SK-MEL-5 (cell line): Measurements from ENCODE around the gene ATP1A4. TPM values are rescaled to one million over a fixed set of nuclear protein-coding genes. Genes with fewer than 3 reads are reported as not detected.
A peak's percentile ranks its signal among the peaks of the same experiment; 100 is the strongest.

Experiments
- DNase-seq: peaks from one replicate; pipeline ENCODE4 v3.0.0-alpha.2; 2016; ENCODE audit warnings: low read depth, low spot score
- in situ Hi-C: cut with HindIII; loops from 2 replicates; pipeline ENCODE4 v1.10.0; 2016; ENCODE audit warnings: low sequenced_read_pairs, high pct_unique_total_duplicates, low pct_unique_long_range_greater_than_20kb
- total RNA-seq: library from RNA; depleted of rRNA; stranded (reverse); fragments of >200 nt; shearing (Covaris generic); gene quantifications from 2 replicates; pipeline ENCODE4 v1.2.3, GENCODE V29; 2014

Gene ATP1A4
- total RNA-seq, 1 experiment from 2014 or later = not detected

DNA sequence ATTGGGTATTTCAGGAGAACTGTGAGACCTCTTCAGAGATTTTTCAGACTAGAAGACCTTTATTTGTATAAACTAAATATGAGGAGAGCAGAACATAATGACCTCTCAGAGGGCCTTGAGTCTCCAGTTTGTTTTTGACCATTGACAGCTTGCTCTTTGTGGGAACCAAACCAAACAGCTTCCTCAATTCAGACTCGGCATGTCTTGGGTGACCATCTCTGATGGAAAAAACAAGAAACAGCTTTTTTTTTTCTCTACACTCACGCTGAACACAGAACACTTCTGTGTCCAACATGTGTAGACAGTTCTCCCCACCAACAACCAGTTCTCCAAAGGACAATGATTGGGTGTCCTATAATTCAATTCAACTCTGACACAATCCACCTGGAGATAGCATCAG is 11.5 kb downstream of the ATP1A4 start:
- DNase-seq = no peak
- in situ Hi-C loops = no loop called here

GRCh38 chr1:160163615-160164014 is 12.2 kb downstream of the ATP1A4 start:
- in situ Hi-C loops = no loop called here
- DNase-seq = peak; percentile 52

GRCh38 chr1:160164121-160164520 is 12.7 kb downstream of the ATP1A4 start:
- in situ Hi-C loops = no loop called here
- no peak for DNase-seq

DNA sequence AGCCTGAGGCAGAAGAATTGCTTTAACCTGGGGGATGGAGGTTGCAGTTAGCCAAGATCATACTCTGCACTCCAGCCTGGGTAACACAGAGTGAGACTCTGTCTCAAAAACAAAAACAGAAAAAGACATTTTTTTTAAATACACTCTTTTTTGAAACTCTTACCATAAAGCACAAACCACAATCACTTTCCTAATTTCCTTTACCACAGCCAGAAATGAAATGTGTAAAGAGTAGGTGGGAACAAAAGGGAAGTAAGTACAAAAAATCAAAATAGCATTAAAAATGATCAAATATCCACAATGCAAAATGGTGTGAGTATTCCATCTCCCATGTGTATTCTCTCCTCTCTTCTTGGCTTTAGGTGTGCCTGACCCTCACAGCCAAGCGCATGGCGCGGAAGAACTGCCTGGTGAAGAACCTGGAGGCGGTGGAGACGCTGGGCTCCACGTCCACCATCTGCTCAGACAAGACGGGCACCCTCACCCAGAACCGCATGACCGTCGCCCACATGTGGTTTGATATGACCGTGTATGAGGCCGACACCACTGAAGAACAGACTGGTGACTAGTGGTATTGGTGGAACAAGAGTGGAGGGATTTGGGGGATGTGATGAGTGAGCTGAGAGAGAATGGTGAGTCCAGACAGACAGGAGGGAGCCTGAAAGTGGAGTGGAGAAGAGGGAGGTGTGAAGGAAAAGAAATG is 14.9 kb downstream of the ATP1A4 start:
- in situ Hi-C loops = no loop called here
- DNase-seq = no peak

DNA sequence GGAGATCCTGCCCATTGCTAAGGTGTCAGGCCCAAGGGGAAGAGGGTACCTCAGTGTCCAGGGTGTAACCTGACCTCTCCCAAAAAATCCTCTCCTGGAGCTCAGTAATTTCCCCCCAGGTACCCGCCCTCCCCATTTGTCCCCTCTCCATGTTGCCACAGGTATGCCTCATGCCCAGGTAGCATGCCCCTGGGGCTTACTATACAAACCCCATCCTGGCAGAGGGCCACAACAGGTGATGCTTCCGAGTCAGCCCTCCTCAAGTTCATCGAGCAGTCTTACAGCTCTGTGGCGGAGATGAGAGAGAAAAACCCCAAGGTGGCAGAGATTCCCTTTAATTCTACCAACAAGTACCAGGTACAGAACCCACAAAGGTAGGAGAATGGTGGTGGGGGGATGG is 15.7 kb downstream of the ATP1A4 start:
- DNase-seq = no peak
- in situ Hi-C loops = no loop called here

DNA sequence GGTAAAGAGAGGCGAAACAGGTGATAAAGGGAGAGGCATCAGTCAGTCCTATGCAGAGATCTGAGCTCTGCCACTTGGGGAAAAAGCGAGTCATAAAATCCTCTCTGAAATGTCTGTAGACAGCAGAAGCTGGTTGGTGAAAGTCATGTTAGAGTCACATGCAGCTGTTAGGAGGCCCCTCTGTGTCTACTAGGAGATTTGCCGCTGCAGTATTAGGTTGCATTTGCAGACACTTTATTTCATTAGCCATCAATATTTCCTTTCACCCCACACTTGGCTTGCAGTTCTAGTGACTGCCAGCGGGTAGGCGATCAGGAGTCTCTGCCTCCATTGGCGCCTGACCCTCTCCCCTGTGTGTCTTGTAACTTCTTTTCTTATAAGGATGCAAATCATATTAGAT is 16.2 kb downstream of the ATP1A4 start:
- peak; percentile 26 for DNase-seq
- in situ Hi-C loops = no loop called here

DNA sequence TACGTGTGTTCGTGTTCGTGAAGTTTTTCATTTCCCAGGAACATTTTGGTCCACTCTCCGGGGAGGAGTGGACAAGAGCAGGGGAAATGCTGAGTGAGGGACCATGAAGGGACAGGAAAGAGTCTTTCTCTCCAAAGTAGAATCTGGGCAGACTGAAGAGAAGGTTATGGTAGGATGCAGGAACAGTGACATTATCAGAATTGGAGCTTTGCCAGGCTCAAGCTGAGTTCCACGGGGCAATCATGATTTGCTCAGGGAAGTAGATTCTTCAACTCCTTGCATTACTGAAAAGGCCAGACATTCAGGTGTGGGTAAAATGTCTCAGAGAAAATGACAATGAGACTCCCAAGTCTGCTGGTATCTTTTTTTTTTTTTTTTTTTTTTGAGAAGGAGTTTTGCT is 16.6 kb downstream of the ATP1A4 start:
- DNase-seq = no peak
- in situ Hi-C loops = no loop called here

GRCh38 chr1:160168609-160169369 is 17.4 kb downstream of the ATP1A4 start:
- in situ Hi-C loops = no loop called here
- DNase-seq = peak; percentile 65

GRCh38 chr1:160169553-160170399 is 18.4 kb downstream of the ATP1A4 start:
- DNase-seq = peak; percentile 93

GRCh38 chr1:160171354-160171753 is 20.0 kb downstream of the ATP1A4 start:
- no peak for DNase-seq
- in situ Hi-C loops = no loop called here

More at GRCh38 chr1:160169553-160170399, 18.4 kb downstream of the ATP1A4 start:
- in situ Hi-C loops = no loop called here

- no peak for DNase-seq
- in situ Hi-C loops = no loop called here
Observed at GRCh38 chr1:160171980-160172379, 20.6 kb downstream of the ATP1A4 start.

DNA sequence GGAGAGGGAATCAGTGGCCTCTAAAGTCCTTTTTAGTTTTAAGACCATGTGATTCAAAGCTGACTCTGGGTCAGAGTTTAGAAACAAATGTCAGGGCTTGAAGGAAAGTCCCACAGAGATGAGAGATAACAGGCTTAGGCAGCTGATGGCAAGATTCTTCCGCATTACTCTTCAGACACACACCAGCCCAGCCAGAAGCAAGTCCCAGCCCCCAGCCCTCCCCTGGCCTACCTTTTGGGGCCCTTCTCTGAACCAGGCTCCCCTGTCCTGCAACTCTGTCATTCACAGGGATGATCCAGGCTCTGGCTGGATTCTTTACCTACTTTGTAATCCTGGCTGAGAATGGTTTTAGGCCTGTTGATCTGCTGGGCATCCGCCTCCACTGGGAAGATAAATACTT is 25.8 kb downstream of the ATP1A4 start:
- in situ Hi-C loops = no loop called here
- DNase-seq = no peak

DNA sequence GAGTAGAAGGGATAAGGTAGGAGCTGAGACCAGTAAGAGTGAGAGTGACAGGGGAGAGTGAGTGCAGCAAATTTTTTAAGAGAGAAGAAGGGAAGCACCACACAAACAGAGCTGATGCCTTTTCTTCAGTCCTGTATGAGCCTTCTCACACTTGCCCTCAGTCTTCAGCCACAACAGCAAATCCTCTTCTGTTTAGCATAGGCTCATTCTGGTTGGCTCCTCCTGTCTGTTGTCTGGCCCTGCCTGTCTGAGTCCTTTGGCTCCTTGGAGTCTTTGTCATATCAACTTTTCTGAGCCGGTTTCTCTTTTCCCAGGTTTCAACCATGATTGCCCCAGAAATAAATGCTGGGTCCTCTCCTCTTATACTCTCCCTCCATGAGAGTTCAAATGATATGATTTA is 26.3 kb downstream of the ATP1A4 start:
- no peak for DNase-seq
- in situ Hi-C loops = no loop called here

DNA sequence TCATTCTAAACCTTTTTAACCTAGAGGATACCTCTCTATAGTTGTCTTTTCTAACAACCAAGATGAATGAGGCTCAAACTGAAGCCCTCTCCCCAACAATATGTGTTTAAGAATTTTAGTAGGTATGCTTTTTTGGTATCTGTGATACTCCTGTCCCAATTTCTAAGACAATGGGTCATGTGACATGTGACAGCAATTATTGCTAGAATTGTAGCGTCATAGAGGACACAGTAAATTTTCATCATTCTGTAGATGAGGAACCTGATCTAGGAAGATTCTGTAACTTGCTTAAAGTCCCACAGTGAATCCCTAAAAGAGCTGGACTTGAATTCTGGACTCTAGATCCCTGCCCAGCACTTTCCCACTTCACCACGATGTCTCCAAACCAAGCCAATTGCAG is 27.3 kb downstream of the ATP1A4 start:
- DNase-seq = no peak
- in situ Hi-C loops = no loop called here

GRCh38 chr1:160179336-160179735 is 27.9 kb downstream of the ATP1A4 start:
- no peak for DNase-seq
- in situ Hi-C loops = no loop called here

DNA sequence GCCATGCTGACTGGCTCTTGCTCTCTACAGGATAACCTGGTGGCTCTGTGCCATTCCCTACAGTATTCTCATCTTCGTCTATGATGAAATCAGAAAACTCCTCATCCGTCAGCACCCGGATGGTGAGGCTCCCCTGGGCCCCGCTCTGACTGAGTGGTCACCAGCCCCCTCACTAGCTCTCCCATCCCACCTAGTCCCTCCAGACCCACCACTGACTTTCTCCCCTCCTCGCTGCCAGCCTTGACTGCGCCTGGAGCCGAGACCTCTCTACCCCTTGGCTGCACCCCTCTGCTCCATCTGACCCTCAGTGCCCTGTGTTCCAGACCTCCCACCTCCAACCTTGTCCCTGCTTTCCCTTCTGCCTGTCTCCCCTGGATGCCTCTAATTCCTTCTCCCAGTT is 34.8 kb downstream of the ATP1A4 start:
- DNase-seq = no peak
- in situ Hi-C loops = no loop called here

GRCh38 chr1:160186729-160187128 is 35.3 kb downstream of the ATP1A4 start:
- no peak for DNase-seq
- in situ Hi-C loops = no loop called here

- in situ Hi-C loops = no loop called here
- no peak for DNase-seq
Observed at GRCh38 chr1:160187407-160187806, 36.0 kb downstream of the ATP1A4 start.
